Kidney tubule cell (primary cell): ENCODE data around the gene SEMA6D.
A peak's percentile ranks its signal among the peaks of the same experiment; 100 is the strongest.

Experiments used
- DNase-seq: peaks from one replicate; pipeline ENCODE4 v3.0.0-alpha.2; 2018; ENCODE audit warnings: low spot score

The SEMA6D gene

DNA sequence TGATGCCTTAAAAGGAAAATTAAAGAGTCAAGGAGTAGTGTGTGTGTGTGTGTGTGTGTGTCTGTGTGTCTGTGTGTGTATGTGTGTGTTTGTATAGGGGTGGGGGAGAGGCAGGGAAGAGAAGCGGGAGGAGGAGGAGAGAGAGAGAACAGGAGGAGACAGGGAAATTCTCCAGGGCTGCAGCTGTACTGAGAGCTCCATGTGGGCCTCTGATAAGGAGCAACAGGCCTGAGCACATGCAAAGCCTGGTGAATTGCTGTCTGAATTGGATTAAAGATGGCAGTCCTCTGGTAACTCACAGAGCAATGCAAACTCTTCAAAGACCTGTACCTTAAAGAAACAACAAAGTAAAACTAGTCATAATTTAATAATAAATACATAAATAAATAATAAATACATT, 70.6 kb downstream of the SEMA6D start:
- DNase-seq = no peak

DNA sequence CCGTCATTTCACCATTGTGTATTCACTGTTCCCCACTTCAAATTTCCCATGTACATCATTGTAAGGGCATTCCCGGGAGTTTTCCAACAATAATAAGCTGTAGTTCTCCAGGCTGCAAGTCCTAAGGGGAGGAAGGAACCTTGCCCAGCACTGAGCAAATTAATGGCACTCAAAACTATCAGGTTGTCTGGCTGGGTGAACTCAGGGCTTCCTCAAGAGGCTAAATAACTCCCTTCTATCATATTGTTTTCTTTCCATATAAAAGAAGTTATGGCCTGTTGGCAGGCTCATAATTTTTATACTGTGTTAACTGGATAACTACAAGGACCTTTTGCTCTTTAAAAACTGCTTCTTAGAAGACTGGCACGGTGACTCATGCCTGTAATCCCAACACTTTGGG, 71.4 kb downstream of the SEMA6D start:
- DNase-seq = no peak

DNA sequence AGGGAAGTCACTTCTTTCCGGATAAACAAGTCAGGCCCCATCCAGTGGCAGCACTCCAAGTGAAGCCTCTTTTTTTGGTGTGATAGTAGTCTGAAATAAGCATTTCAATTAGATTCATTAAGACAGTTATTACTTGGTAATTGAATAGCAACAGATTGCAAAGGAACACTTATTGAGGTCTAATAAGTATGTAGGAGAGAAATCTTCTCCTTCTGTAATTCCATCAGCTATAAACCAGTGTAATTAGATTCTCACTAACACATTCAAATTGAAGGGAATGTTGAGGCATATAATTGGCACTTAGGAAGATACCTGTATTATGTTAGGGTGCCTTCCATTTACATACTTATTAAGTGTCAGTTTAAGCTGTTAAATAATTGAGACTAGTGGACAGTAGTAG, 73.9 kb downstream of the SEMA6D start:
- no peak for DNase-seq

DNA sequence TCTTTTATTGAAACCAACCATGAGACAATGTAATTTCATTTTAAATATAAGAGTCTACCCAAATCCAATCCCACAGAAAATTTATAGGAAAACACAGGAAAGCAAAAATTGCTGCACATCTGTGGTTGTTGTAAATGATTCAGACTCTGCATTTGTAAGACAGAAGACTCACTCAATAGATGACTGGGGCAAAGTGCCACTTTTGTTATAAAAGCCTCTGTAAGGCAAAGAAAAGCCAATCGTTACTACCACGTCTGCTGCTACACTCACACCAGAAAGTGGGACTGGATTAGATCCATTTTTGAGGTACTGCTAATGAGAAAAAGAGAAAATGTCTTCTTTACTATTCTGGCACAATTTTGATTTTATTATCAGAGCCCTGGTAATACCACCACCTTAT, 74.9 kb downstream of the SEMA6D start:
- DNase-seq = no peak

DNA sequence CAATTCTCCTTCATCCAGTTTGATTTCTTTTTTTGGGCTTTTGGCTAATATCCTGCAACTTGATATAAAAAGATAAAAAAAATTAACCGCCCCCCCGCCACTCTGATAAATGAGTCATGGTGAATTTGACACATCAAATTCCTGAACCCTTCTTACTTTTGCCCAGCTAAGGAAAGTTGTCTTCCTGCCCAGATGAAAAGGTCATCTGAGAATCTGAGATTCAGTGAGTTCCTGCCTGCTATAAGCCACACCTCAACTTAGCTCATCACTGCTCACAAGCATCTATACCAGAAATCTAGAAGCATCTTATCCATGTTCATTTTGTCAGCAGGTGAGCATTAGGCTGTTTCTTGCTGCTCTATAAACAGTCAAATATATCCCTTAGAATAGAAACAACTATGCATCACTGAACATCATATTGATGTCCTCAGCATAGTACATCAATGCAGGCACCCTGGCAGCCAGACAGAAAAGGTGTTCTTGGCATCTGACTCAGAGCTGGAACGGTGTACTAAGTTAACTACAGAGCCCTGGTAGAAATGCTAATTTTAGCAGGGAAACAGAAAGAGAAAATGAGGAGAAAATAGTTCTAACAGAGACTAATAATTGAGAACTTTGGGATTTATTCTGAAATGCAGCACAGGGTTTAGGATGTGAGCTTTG, 77.1 kb downstream of the SEMA6D start:
- peak; percentile 63 for DNase-seq

DNA sequence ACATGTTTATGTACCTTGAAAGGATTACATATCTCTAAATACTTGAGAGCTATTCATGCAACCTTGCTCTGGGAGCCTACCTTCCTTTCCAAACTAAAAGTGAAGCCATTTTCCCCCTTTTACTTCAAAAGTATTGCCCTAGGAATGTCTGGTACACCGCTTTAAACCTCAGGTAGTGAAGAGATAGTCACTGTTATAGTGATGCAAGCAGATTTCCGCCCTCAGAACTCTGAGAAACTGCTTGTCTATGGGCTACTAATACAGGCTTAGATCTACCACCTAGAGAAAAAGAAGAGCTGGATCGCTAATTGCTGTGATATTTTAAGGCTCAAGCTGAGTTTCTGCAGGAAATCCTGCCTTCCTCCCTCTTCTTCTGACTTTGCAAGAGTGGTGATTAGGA, 78.6 kb downstream of the SEMA6D start:
- no peak for DNase-seq

DNA sequence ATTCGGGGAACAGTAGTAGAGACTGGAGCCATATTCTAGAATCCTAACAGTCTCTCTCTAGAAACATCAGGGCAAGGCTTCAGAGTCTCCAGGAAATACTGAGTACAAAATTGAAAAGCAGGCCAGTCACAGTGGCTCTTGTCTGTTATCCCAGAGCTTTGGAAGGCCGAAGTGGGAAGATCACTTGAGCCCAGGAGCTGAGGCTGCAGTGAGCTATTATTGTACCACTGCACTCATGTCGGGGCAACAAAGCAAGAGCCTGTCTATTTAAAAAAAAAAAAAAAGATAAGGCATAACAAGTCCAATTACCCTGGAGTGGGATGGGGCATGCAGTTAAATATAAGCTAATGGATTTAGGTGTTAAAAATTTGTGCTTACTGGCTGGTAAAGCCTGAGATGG, 79.0 kb downstream of the SEMA6D start:
- DNase-seq = no peak

DNA sequence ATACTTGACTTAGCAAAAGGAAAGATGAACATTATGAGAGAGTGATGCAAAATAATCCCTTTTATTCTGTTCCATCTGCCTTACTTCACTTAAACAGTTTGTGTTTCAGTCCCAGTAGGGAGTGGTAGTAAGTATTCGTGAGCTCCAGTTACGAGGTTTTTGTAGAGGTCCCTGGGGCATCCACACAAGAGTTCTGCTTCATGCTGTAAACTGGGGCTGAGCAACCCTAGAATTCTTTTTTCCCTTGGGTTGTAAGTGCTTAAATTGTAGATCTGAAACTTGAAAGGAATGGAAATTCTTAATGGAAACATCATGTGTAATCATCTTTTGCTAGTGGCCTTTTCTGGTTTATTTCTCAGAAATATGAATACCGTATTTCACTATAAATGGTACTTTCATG, 79.5 kb downstream of the SEMA6D start:
- no peak for DNase-seq

DNA sequence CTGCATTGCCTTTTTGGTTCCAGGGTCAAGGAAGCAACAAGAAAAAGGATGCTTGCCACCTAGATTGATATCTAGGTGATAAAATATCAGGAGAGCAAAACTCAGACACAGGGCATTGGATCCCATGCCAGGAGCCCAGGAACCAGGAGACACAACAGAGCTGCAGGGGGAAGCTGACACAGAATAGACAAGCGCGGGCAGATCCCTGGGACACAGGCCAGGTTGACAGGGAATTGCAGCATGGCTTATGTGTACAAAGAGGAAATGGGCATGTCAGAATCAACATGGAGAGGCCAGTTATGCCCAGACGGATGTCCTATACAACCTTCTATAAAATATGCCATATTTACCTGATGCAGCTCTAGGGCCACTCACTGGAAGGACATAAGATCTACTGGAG, 84.2 kb downstream of the SEMA6D start:
- no peak for DNase-seq

DNA sequence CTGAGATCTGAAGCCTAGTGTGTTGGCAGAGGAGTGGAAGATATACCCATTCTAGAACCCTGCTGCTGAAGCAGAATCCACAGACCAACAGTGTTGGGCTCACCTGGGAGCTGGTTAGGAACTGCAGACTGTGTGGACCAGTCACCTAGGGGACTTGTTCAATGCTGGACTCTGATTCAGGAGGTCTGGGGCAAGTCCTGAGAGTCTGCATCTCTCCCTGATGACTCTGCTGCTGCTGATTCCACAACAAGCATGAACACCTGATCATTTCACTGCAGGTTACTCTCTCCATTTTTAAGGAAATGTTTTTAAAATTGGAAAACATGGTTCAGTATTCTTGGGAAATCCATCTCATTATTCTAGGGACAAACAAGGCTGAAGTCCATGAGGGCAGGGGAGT, 84.9 kb downstream of the SEMA6D start:
- no peak for DNase-seq

DNA sequence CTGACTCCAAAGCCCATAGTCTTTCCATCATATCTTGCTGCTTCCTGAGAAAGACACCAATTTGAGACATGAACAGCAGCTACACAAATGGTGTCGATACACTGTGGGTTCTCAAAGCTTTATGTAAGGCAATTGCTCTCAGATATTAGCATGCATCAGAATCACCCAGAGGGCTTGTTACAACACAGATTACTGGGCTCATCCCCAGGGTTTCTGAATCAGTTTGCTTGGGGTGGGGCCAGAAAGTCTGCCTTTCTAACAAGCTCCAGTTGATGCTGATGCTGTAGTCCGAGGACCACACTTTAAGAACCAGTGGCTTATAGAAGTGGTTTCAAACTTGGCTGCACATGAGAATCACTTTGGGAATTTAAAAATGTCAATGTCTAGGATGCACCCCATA, 86.5 kb downstream of the SEMA6D start:
- DNase-seq = no peak

DNA sequence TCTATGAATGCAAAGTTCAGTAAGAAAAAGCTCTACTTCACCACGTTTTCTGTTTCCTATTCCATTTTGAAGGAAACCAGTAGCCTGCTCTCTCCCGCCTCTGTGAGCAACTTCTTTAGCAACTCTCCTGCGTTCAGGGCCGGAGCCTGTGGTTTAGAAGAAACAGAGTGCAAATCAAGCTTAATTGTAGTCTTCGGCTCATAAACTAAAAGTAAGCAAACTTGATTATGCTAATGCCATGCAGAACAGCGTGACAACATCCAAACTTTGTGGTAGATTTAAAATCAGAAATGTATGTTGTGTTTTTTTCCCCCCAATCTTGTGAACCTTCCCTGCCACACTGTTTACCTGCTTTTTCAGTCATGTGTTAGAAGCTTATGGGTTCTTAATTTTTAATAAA, 87.4 kb downstream of the SEMA6D start:
- DNase-seq = no peak

DNA sequence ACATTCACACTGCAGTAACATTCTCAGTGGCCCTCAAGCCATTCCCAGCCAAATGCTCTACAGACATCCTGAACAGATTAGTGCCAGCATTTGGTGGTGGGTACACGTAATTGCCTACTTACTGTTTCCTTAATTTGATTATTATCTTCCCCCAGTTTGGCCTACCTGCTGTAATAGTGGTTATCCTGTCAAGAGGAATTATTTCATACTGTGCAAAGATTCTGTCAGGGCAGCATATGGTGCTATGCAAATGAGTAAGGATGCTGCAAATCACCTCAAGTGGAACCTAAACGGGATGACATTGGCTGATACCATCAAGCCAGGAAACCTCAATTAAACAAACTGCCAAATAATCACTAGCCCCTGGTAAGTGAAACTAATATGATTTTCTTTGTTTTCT, 88.7 kb downstream of the SEMA6D start:
- DNase-seq = no peak

DNA sequence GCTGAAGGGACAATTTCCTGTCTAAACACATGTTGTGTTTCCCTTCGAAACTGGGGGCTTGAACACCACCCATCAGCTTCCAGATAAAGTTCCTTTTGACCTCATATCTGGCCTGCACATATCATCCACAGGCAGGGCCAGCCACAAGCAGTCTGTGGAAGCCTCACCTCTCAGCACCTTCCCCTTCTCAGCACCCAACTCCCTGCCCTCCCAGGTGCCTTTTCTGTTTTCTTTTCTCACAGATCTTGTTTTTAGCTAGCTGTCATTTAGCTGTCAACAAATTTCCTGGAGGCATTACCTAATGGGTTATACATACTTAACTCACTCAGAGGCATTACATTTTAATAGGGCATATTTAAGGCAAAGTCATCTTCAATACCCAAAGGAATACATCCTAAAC, 93.9 kb downstream of the SEMA6D start:
- DNase-seq = no peak

DNA sequence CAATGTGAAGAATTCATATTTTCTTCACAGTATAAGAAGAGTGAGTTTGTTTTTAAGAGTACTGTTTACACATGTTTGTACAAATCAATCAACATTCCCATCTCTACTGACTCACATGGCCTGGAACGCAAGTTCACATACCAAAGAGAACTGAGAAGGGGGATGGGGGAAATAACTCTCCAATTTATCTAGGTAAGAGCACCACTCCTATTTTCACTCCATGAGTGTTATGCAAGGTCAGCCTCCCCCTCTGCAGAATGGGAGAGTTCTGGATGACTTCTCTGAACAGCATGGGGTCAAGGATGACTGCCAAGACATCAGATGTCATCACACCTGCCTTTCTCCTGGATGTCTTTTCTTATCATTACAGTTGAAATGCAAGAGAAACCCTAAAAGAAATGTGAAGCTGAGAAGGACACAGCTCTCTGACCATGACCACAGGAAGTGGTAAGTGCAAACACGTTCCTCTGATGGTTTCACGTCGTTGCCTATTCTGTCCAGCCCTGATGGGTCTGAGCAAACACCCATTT, 95.2 kb downstream of the SEMA6D start:
- peak; percentile 90 for DNase-seq

DNA sequence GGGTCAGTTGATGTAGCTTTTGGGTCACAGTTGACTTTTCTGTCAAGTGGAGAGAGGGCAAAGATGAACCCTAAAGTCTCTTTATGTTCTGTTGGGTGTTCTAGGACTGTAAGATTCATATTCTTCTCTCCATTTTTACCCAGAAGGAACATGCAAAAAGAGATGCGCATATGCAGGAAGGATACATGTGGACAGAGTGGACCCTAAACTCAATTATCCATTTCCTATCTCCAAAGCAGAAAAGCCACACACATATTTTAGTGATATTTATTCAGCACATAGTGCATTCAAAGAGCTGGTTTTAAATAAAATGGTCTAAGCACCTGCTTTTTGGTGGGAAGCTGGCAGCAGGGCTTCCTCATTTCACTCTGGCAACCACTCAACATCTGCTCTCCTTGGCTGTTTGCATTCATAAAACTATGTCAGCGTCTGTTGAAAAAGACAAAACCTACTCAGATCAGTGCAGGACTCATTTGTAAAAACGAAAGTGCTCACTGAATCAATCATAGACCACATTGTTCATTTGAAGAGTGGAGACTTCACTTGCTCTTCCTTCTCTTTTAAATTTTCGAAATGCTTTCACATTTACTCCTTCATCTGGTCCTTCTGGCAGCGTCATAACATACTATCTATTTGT, 96.6 kb downstream of the SEMA6D start:
- DNase-seq = no peak

DNA sequence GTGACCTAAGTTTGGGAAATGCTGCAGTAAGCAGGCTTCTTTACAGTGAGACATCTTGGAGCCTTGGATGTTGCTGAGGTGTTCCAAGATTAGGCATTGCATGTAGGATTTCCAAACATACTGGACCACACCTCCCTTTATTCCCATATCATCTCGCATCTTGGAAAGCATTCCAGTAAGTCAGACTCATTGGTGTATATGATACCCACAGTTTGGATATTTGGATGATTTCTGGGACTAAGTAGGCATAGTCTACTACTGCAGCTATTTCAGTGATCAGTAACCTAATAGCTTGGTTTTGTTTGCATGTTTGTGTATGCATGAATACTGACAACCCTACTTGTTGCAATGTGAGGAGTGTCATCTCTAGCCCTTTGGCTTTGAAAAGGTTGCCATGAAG, 97.3 kb downstream of the SEMA6D start:
- no peak for DNase-seq

DNA sequence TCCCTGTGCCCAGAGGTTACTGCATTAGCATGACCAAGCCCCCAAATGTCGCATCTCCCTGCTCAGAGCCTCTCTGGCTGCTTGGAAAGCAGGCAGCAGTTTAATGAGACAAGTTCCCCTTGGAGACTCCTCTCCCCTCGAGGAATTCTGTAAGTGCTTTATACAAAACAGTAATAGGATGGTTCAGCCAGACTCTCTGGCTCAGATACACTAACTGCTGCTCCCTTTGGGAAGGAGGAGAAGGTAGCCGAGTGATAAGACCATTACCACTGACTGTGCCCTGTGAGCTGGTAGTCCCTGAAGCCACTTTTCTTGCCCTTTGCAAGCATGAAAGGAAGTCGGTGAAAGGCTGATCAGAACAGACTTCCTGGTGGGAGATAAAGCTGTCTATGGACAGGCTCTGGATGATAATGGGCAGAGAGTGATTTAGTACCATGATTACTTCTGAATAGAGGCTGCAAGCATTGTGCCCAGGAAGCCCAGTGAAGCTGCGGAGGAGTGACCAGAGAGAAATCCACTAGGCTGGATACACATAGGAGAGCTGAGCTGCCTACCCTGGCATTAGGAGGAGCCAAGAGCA, 100.8 kb downstream of the SEMA6D start:
- DNase-seq = no peak

DNA sequence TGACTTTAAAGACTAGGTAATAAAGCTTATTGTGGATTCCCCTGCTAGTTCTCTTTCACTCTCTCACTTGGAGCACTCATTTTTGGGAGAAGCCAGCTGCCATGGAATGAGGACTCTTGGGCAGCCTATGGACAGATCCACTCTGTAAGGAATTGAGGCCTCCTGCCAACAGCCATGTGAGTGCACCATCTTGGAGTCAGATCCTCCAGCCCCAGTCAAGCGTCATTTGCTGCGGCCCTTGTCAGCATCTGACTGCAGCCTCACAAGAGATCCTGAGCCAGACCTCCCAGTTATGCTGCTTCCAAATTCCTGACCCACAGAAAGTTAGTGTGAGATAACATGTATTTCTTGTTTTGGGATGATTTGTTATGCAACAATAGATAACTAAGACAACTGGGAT, 101.9 kb downstream of the SEMA6D start:
- DNase-seq = no peak

DNA sequence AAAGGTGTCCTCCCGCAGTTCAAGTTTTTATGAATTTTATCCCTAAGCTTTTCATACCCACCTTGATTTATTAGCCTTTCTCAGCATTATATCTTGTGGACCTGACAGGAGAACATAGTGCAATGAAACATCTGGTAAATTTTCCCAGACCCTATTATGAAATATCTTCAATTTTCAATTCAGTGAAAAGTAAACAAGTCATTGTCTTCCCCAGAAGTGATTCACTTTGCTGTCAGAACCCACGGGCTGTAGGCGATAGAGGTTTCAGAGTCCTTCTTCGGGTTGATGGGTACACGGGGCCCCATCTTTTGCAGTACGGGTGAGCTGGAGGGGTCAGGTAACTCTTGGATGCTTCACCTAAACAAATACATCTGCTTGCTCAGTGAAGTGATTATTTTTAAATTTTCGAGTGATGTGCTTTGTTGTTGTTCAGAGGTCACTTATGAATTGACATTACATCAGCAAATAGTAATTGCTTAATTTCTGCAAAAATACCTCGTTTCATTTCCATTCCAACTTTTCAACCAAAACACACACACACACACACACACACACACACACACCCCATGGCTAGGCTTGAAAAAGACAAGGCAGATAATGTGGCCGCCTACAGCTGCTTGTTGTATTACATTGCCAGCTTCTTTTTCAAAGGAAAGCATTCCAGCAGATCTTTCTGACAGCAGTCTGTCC, 102.9 kb downstream of the SEMA6D start:
- no peak for DNase-seq

DNA sequence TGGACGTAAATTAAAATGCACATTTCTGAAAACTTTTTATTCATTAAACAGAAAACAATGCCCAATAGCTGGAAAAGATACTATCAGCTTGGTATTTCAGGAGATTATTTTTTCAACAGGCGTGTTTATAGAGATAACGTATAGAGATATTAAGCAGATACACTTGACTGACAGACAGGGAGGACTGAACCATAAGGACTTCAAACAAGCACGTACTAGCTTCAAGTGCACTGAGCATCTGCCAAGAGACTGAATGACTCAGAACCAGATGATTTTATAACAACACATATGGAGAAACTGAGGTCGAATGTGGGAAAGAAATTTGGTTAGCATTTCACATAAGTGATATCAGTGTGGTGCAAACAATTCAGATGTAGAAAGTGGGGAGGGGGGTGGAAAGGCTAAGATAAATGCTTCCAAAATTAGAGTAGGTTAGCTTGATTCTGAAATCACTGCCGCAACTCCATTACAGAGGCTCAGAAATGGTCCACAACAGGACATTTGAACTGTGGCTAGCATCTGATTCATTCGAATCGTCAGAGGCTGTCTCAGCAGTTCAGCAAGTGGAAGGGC, 103.5 kb downstream of the SEMA6D start:
- no peak for DNase-seq

DNA sequence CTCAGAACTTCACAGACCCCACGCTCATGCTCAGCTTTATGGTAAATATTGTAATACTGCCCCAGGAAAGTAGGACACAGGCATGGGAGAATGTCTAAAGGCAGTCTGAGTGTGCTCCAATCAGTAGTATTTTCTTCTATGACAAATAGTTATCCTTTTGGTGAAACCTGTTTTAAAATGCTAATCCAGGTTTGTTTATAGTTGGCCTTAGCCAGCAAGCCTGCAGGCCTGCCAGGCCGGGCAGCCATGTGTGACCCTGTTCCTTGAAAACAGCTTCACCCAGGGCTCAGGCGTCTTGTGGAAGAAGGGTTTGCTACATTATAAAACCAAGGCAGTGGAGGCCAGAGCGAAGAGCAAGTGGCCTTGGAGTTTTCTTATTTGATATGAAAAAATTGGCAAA, 104.7 kb downstream of the SEMA6D start:
- DNase-seq = peak; percentile 55
